Lower leg skin (tissue), 3 donors: ENCODE results near the gene PATZ1.

Source experiments
- POLR2A ChIP-seq, 2 donors: fragments of 450-650 bp; IDR thresholded peaks; one replicate each; pipeline ENCODE4 v1.6.1; 2016 to 2017; ENCODE audit warnings: antibody characterized with exemption in 2 of 2, mild to moderate bottlenecking in 1 of 2, moderate library complexity in 1 of 2
- TF ChIP-seq, protein P1 (sequence below), 3 donors: fragments of 450-650 bp; IDR thresholded peaks; one replicate each; pipeline ENCODE4 v1.5.1; 2016; ENCODE audit warnings: antibody characterized with exemption in 3 of 3, mild to moderate bottlenecking in 3 of 3, moderate library complexity in 2 of 3

GRCh38 chr22:31277741-31278140, 68.4 kb downstream of the PATZ1 start:
- TF ChIP-seq, protein P1, sequence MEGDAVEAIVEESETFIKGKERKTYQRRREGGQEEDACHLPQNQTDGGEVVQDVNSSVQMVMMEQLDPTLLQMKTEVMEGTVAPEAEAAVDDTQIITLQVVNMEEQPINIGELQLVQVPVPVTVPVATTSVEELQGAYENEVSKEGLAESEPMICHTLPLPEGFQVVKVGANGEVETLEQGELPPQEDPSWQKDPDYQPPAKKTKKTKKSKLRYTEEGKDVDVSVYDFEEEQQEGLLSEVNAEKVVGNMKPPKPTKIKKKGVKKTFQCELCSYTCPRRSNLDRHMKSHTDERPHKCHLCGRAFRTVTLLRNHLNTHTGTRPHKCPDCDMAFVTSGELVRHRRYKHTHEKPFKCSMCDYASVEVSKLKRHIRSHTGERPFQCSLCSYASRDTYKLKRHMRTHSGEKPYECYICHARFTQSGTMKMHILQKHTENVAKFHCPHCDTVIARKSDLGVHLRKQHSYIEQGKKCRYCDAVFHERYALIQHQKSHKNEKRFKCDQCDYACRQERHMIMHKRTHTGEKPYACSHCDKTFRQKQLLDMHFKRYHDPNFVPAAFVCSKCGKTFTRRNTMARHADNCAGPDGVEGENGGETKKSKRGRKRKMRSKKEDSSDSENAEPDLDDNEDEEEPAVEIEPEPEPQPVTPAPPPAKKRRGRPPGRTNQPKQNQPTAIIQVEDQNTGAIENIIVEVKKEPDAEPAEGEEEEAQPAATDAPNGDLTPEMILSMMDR (IDR thresholded peaks at IDR 0.05), result no peak
- no peak for TF ChIP-seq POLR2A (IDR thresholded peaks at IDR 0.05)
